GM19452 (cell line): ENCODE results near the gene CLEC20A.
"Not testable (repeated sequence)": the region's sequence is repeated elsewhere in the genome, so short reads cannot be mapped to it uniquely, and the experiment has no call there.

ENCODE experiments used
- ATAC-seq: cut with Tn5 transposase; IDR thresholded peaks from one replicate; pipeline ENCODE4 v1.9.1; 2021; ENCODE audit not compliant: unreplicated experiment

The CLEC20A gene

DNA sequence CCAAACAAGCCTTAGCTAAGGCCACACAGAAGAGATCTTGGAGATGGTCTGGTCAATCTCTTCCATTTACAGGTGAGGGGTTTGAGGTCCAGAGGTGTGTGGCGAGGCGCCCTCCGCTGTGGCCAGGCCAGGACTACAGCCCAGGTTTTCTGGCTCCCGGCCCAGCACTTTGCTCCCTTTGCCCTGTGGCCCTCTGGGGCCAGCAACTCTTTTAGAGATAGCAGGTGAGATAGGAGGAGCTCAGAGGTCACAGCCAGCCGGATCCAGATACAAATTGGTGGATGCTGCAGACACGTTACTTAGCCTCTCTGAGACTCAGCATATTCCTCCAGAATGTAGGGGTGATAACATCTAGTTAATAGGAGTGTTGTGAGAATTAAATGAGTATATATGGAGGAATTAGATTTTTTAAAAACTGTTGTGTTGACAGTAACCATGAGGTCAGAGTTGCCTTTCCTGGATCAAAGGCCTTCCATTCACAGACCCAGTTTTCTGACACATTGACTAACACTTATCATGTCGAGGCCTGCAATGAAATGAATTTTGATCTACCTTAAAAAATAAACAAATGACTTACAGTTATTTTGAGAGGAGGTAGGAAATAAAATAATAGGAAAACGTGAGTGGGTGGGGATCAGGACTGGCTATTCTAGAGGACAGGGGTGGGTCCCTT, 32.7 kb upstream of the CLEC20A start:
- ATAC-seq = no peak

DNA sequence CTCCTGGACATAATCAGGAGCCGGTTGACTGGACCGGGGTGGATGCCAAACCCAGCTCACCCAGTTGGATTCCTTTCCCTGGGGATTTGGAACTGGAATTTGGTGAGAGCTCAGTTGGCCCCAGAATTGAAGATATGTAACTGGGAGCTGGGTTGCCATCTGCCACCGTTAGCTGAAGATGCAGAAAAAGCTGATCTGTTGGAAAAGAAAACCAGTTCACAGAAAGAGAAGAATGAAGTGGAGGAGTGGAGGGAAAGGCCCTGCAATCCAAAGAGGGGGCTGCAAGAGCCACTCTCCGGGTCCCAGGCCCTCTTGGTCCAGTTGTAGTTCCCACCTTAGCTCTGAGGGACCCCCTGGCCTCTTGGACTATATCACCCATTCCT, 32.2 kb upstream of the CLEC20A start:
- no peak for ATAC-seq

DNA sequence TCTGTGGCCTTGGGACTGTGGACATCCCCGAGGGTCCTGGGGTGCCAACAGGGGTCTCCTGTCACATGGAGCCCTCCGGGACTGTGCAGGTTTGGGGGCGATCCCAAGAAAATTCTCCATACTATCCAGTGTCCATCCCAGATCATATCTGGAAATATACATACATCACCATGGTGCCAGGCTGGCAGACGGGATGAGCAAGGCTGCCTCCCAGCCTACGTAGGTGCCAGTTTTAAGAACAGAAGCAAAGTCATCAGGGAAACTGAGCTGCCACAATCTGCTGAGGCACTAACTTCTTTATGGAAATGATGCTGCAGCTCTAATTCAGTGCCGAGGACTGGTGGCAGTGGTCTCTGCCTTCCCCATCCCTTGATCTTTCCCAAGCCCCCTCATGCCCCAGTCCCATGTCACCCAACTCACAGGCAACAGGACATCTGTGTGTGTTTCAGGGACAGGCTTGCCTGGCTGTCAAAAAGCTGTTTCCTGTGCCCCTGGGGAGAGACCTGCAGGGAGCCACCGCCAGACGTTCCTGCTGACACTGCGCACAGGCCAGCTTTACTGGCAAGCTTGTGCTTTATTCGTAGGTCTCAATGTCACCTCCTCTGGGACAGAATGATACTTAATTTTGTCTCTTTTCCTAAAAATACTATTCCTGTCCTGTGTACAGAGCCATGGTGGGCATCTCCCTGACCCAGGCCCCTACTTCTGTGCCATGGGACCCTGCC, 31.6 kb upstream of the CLEC20A start:
- ATAC-seq = no peak

DNA sequence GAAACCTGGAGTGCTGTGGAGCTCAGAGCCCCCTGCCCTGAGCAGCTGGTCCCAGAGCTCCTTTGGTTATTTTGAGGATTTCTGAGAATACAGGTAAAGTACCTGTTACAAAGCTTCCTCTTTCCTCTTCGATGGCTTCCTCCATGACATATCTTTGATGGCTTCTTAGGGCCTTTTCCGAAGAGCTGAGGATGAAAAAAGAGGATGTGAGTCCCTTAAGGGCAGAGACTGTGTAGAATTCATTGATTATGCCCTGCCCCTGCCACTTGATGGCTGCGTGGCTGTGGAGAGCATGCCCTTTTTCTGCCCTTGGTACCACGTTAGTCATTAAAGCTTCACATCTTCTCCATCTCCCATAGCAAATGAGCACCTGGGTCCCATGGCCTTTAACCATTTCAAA, 30.4 kb upstream of the CLEC20A start:
- ATAC-seq = no peak

DNA sequence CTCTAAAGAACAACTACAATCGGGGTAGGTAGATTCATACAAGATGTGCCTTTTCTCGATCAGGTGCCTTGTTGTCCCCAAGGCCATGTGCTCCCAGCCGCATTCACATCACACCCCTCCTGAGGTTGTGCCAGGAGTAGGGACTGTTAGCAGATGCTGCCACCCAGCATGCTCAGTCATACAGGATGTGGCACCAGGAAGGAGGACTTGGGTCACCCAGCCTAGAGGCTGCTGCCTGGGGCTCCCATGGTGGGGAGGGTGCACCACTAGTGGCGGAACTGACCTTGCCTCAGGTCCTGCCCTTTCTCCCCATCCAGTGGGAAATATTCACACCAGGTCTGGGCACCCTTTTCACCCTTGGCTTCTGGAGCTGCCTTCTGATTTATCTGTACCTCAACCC, 24.5 kb upstream of the CLEC20A start:
- ATAC-seq = no peak

DNA sequence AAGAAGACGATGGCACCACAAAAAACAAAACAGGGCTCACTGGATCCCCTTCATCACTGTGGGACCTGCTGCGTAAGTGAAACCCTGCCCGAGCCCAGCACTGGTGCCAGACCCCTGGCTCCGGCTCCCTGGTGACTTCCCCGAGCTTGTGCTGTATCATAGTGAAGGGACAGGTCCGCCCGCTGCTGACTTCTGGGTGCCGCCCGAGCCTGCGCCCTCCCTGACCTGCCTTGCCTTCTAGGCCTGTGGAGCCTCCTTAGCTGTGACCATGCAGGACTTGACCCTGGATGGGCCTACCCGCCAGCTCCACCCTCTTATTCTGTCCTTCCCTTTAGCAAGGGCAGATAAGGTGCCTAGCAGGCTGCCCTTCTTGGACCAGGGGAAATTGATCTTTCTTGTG, 24.0 kb upstream of the CLEC20A start:
- no peak for ATAC-seq

DNA sequence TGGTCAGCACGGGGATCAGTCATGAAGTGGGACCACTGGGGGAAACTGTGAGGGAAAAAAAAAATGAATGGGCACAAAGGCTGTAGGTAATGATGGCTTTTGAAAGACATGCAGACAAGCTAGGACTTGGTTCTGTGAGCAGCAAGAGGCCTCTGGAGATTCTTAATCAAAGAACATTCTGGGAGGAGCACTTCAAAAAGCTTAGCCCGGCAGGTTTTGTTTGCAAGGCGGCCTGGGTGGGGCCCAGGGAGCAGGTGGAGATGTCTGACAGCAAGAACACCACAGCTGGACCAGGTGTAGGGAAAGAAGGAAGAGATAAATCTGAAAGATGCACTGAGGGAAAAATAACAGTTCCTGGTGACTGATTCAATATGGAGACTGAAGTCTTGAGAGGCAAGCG, 22.1 kb upstream of the CLEC20A start:
- ATAC-seq = no peak

DNA sequence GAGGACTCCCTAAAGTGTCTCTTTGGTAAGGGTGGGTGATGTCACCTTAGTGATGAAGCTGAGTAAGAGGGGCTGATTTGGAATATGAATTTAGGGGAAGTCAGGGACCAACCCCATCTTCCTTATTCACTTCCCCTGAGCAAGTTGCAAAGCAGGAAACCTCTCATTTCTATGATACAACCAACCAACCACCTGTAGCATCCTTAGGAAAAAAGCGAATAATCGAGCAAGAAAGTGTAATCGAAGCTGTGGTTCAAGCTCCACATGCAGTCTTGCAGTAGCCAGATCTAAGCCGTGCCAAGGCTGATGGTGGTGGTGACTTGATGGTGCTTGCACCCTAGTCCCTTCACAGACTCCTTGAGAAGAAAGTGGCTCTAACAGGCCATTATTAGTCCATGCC, 19.3 kb upstream of the CLEC20A start:
- no peak for ATAC-seq

DNA sequence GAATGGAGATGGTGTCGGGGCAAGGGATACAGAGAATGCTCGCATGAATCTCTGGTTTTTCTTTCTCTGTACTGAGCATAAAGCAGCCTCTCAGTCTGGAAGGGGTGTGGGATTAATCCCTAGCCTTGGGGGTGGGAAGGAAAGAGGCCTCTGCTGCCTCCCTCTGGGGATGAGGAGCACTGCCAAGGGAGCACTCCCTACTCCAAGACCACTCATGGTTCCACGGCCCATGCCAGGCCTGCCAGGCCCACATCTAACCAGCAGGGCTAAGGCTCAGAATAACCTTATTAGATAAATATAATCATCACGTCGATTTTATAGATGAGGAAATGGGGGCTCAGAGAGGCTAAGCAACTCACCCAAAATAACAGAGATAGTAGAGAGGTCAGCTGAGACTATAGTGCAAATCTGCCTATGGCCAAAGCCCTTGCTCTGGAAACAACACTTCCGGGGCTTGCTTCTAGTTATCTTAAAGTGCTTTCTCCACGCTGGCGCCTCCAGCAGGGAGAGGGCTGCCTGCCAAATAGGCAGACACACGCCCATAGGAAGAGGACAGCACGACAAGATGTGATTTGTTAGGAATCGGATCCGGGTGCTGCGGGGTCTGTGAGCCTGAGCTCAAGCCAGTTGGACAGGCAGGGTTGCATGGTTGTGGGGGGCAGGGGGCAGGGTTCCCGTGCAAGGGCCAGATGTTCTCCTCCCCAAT, 16.7 kb upstream of the CLEC20A start:
- no peak for ATAC-seq

DNA sequence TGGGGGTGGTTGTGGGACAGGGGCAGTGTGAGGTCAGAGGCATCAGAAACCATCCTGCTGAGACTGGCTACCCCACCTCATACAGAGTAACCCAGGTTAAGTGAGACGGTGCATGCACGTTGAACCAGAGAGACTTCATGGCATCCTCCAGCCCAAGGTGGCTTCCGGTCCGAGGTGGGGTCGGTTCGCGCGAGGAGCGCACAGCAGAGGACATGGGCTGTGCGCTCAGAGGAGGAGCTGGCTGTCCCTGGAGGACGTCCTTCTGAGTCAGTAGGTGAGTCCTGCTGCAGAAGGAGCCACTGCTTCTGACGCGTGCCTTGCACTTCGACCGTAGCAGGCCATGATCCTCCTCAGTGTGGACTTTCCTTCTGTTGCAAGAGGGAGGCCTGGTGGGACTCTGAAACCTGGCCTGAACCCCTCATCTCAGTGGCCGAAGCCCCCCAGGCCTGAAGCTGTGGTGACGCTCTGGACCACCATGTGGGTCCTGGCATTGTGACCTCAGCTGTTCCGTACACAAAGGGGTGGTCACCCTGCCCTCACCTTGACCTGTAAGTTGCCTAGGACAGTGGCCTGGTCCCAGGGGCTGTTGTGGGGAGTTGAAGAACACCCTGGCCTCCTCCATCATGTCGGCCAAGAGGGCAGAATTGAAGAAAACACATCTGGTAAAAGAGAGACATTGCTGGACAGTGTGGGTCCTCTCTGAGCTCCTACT, 16.0 kb upstream of the CLEC20A start, which contains the start of gene TEX35:
TEX35 (plus strand) TSS at position 544 of the 712 bp plus-strand sequence; CDS start at position 624, 80 bp downstream.
- no peak for ATAC-seq

DNA sequence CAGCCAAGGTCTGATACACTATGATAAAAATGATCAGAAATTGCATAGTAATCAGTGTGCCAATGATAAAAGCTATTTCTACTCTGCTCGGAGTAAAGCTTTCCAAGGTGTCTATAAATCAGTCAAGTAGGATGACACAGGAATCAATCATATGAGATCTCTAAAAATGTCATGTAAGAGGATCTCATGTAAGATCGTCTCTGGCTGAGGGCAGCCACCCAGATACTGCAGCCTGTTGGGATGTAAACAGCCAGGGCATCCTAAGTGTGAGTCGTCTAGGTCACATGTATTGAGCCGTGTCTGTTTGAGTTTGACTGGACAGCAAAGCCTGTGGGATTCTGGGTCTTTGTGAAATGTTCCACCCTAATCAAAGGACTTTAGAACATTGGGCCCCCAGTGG, 13.4 kb upstream of the CLEC20A start:
- no peak for ATAC-seq

DNA sequence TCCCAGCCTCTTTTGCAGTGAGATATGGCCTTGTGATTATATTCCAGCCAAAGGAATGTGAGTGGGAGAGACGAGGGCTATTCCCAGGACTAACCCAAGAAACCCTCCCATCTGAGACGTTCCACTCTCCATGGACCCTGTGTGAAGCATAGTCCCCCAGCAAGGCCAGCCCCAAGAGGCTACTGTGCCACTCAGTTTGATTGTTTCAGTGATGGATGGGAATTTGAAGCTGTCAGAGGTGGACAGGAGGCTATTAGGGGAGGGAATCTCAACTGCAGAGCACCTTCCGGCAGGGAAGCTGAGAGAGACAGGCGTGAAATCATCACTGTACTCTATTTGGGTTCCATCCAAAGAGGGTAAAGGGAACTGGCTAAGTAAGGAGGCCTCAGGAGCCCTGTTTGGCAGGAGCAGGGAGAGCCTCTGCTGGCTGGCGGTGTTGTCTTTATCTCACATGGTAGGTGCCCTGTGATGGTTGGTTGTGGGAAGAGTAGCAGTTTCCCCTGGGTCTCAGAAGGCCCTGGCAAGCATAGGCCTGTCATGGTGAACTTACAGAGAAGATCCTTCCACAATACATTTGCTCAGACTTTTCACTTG, 12.7 kb upstream of the CLEC20A start:
- ATAC-seq = no peak

DNA sequence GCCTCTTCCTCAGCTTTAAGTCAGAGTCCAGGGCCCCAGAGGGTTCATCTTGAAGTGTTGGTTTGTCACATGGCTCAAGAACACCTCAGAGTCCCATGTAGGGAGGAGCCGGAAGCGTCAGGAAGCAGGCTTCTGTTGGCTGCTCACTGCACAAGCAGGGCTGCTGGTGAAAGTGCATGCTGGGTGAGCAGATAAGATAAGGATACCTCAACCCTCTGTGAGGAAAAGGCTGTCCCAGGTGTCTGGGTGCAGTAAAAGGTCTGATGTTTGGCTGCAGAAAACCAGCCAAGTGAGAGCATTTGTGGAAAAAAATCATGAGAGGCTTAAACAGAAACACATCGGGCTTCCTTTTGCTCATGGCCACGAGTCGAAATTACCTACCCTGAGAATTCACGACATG, 9.9 kb upstream of the CLEC20A start:
- ATAC-seq = no peak

DNA sequence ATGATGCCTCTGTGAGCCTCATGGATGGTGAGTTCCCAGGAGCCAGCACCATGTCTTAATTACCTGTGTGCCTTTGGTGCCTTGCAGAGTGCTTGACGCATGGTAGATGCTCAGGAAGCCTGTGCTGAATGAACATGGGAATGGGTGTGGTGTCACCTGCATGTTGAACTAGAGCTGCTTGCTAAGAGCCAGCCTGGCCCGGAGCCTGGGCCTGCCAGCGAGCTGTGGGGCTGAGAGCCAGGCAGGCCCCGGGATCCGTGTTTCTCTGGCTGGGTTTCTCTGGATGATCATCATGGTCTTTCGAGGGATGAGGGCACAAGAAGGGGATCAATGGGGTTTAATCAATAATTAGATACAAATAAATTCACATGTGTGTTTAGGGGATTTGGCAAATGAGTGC, 9.4 kb upstream of the CLEC20A start:
- no peak for ATAC-seq

DNA sequence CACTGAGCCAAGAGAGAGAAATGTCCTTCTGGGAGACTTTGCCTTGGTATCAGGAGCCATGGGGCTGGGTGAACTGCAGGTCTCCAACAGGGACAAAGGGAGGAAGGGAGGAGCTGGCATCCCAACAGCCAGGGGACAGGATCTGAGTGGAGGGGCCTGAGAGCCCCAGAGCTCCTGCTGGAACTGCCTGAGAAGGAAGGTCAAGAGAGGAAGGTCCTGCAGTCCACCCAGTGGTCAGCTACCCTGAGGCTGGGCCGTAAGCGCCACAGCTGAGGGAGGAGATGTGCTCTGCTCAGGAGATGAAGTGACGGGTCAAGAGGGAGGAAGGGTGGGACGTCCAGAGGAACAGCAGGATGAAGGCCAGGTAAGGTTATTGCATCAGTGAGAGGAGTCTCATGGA, 7.5 kb upstream of the CLEC20A start:
- no peak for ATAC-seq

DNA sequence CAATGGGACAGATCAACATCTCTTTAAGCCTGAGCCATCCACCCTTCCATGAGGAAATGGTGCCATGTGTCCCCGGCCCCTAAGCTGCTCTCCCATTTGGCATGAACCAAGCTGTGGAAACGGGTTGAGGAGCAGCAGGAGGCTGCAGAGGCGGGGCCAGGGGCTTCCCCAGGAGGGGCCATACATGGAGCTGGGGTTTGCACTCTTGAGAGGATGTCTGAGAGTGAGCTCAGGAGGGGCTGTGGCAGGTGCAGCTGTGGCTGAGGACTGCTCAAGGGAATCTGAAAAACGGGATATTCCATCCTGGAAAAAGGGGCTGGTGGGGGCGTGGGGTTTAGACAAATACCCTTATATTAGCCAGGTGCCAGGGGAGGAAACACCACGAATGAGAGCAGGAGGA, 7.1 kb upstream of the CLEC20A start:
- no peak for ATAC-seq

DNA sequence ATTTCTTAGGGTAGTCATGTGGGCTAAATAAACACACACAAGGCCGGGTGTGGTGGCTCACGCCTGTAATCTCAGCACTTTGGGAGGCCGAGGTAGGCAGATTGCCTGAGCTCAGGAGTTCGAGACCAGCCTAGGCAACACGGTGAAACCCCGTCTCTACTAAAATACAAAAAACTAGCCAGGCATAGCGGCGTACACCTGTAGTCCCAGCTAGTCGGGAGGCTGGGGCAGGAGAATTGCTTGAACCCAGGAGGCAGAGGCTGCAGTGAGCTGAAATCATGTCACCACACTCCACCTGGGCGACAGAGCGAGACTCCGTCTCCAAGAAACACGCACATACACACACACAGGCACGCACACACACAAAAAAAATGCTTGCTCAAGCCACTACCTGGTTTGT, 6.6 kb upstream of the CLEC20A start:
- ATAC-seq = not testable (repeated sequence)

DNA sequence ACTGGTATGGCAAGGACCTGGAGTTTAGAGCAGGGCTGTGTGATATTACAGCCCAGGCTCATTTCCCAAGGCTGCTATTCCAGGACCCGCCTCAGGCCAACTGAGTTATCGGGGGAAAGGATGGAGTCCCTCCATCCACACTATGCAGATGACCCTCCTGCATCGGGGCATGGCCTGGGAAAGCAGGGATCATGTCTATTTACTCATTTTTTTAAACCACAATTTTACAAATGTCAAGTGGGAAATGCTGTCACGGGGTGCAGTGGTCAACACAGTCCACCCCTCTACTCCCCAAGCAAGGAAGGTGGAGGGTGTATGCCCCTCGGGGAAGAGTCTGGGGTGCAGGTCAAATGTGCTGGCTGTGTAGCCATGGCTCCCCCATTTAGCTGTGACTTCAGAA, 6.1 kb upstream of the CLEC20A start:
- ATAC-seq = no peak

DNA sequence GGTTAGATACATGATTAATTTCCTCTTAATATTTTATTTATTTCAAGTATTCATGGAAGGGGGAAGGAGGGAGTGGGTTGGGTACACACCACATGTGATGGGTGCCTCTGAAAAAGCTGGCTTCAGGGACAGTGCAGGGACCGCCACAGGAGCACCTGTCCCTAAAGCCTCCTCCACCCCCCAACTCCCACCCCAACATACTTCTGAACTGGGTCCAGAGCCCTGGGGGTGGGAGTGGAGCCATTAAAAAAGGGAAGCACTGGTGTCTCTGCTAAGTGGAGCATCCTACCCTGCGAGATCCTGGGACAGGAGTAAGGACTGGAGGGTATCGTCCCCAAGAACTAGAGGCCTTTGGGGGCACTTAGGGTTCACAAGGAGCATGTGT, 5.6 kb upstream of the CLEC20A start:
- no peak for ATAC-seq

DNA sequence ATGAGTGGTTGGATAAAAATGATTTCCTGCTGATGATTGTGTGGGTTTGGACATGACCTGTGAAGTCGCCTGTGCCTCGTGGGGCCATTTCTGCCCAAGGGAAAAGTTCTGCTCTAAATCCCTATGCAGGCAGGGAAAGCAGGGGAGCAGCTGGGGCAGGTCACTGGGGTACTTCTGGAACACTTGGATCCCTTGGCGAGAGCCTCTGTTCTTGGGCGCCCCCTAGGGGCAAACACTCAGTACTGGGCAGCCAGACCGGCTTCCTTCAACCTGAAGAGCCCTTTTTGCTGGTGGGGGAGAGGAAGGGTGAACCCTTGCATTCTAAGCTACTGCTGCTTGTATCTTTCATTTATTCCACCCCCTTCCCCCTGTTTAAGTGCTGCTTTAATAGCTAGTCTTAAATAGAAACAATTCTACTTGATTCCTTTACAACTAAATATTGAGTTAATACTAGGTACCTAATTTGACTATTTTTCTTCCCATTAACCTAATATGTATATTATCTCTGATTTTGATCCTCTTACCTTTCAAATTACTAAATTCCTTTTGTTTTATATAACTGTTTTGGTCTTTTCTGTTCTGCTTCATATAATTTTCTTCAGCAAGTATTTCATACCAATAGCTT, 5.1 kb upstream of the CLEC20A start:
- ATAC-seq = peak; percentile 90
